ENCODE results near the gene BLMH.

The BLMH gene

DNA sequence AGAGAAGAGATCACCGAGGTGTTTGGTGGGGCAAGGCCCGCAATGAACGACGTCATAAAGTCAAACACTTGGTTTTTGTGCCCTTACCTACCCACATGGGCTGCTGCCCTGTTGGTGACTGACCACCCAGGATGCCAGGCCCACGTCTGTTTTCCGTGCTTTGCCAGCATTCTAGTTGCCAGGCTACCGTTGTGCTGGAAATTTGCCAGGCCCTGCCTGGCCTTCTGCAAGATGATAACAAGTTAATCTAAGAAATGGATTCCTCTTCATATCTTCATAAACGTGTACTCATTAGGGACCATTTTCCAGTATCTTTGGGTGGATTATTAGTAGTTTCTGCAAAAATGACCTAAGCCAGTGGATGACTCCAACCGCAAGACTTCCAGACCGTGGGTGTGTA lies 91.6 kb downstream of the BLMH start:
- no peak for DNase-seq (ENCODE audit: low read depth in 2 of 2)

- no peak for DNase-seq (ENCODE audit: low read depth in 2 of 2)
Measured at GRCh38 chr17:30199600-30199999, 92.1 kb downstream of the BLMH start.

All from stimulated activated CD4-positive, alpha-beta T cell treated with anti-CD3 and anti-CD28 coated beads, Interleukin-12 subunit alpha, Interleukin-12 subunit beta, amount 100 ng/mL, for 24 hours (primary cell).